Neuronal stem cell (in vitro differentiated cells): Measurements from ENCODE around the gene PTGIS.

Experiments used
- DNase-seq: peaks from one replicate; pipeline ENCODE4 v3.0.0-alpha.2; 2013; ENCODE audit warnings: low spot score
- H2AFZ ChIP-seq: one replicate; pipeline ENCODE4 v1.6.1; 2013; ENCODE audit warnings: mild to moderate bottlenecking, low read length, inconsistent platforms
- H2AK5ac ChIP-seq: 2 replicates; pipeline ENCODE4 v1.6.1; 2013; ENCODE audit warnings: low read depth, mild to moderate bottlenecking, inconsistent platforms, low read length, moderate library complexity, mixed read lengths
- H2BK120ac ChIP-seq: 2 replicates; pipeline ENCODE4 v1.6.1; 2013; ENCODE audit warnings: low read depth, mild to moderate bottlenecking, inconsistent platforms, low read length, moderate library complexity, mixed read lengths
- H2BK12ac ChIP-seq: one replicate; pipeline ENCODE4 v1.6.1; 2013; ENCODE audit warnings: low read length, inconsistent platforms
- H2BK15ac ChIP-seq: 2 replicates; pipeline ENCODE4 v1.6.1; 2013; ENCODE audit warnings: mild to moderate bottlenecking, low read length, inconsistent platforms, mixed read lengths
- H2BK5ac ChIP-seq: one replicate; pipeline ENCODE4 v1.6.1; 2013; ENCODE audit warnings: inconsistent platforms, mild to moderate bottlenecking, low read length, moderate library complexity
- H3K14ac ChIP-seq: one replicate; pipeline ENCODE4 v1.6.1; 2013; ENCODE audit warnings: low read length, inconsistent platforms
- H3K18ac ChIP-seq: 2 replicates; pipeline ENCODE4 v1.6.1; 2013; ENCODE audit warnings: low read length, inconsistent platforms
- H3K23ac ChIP-seq: 2 replicates; pipeline ENCODE4 v1.6.1; 2013; ENCODE audit warnings: low read depth, mild to moderate bottlenecking, mixed read lengths, low read length, inconsistent platforms; ENCODE audit not compliant: poor library complexity
- H3K27ac ChIP-seq: replicated peaks from 3 replicates; pipeline ENCODE4 v1.5.1; 2013; ENCODE audit warnings: low read length, inconsistent platforms
- H3K27me3 ChIP-seq, 3 experiments: 2 replicates each; pipeline ENCODE4 v1.6.1; 2013; ENCODE audit warnings: low read length in 3 of 3, mild to moderate bottlenecking in 2 of 3, inconsistent platforms in 1 of 3, low read depth in 1 of 3, mixed read lengths in 1 of 3, moderate library complexity in 1 of 3; ENCODE audit not compliant: control insufficient read depth in 3 of 3, insufficient read depth in 3 of 3
- H3K36me3 ChIP-seq, 2 donors: replicated peaks in 1 of 2; 2 replicates each; pipeline ENCODE4 v1.6.1; 2013; ENCODE audit warnings: low read length in 2 of 2; ENCODE audit not compliant: control insufficient read depth in 2 of 2, insufficient read depth in 2 of 2
- H3K4ac ChIP-seq: 2 replicates; pipeline ENCODE4 v1.6.1; 2013; ENCODE audit warnings: inconsistent platforms, mild to moderate bottlenecking, low read length, moderate library complexity
- H3K4me1 ChIP-seq, 2 donors: 1 replicate in 1 of 2; 2 replicates in 1 of 2; pipeline ENCODE4 v1.6.1; 2013; ENCODE audit warnings: low read length in 2 of 2, low read depth in 1 of 2; ENCODE audit not compliant: control insufficient read depth in 2 of 2, insufficient read depth in 1 of 2
- H3K4me2 ChIP-seq: one replicate; pipeline ENCODE4 v1.6.1; 2013; ENCODE audit warnings: mild to moderate bottlenecking, low read length, inconsistent platforms; ENCODE audit not compliant: insufficient read depth, poor library complexity, severe bottlenecking
- H3K4me3 ChIP-seq, 2 donors: 2 replicates each; pipeline ENCODE4 v1.5.1; 2013; ENCODE audit warnings: low read length in 2 of 2, mild to moderate bottlenecking in 2 of 2, inconsistent platforms in 1 of 2, moderate library complexity in 1 of 2
- H3K79me1 ChIP-seq: one replicate; pipeline ENCODE4 v1.6.1; 2013; ENCODE audit warnings: low read depth, mild to moderate bottlenecking, inconsistent platforms, low read length, moderate library complexity
- H3K9ac ChIP-seq: one replicate; pipeline ENCODE4 v1.6.1; 2013; ENCODE audit warnings: mild to moderate bottlenecking, low read depth, low read length, inconsistent platforms; ENCODE audit not compliant: poor library complexity
- H3K9me3 ChIP-seq, 2 donors: replicated peaks in 1 of 2; 2 replicates each; pipeline versions ENCODE3 to v1.6.1; 2013; ENCODE audit warnings: low read length in 2 of 2, mild to moderate bottlenecking in 2 of 2, inconsistent platforms in 1 of 2, low read depth in 1 of 2, mixed read lengths in 1 of 2, moderate library complexity in 1 of 2; ENCODE audit not compliant: control insufficient read depth in 2 of 2, insufficient read depth in 1 of 2
- H4K8ac ChIP-seq: one replicate; pipeline ENCODE4 v1.6.1; 2013; ENCODE audit warnings: low read depth, mild to moderate bottlenecking, inconsistent platforms, low read length, moderate library complexity
- H4K91ac ChIP-seq: one replicate; pipeline ENCODE4 v1.6.1; 2013; ENCODE audit warnings: low read length, low read depth, mild to moderate bottlenecking, inconsistent platforms; ENCODE audit not compliant: poor library complexity
- WGBS, 2 donors: extraction: QIAGEN DNeasy Blood & Tissue Kit; methylation state at CpG; one replicate each; pipeline ENCODE4 v1.1.7; 2013; ENCODE audit warnings: missing lambda C conversion rate in 2 of 2, mixed read lengths in 1 of 2; ENCODE audit not compliant: insufficient read length in 2 of 2, insufficient replicate concordance in 1 of 2; ENCODE audit errors: extremely low coverage in 2 of 2; 5-methylcytosine and 5-hydroxymethylcytosine counted together

Gene PTGIS

GRCh38 chr20:49556621-49557020 is 11.3 kb downstream of the PTGIS start:
- Histone ChIP-seq H2BK15ac (no peak overlapping the region), H3K14ac (no peak overlapping the region), H3K18ac (no peak overlapping the region), H3K27me3 (peaks cover 0 to 2% (median 0%) of the 10 kb centered on the region in 3 experiments), H3K36me3 (peaks cover 0 to 3% of the 10 kb centered on the region in 2 donors), H2BK12ac (no peak overlapping the region), H3K27ac (no peak overlapping the region), H3K4me2 (no peak overlapping the region), H3K23ac (no peak overlapping the region), H3K9me3 (peaks cover 2 to 3% of the 10 kb centered on the region in 2 donors), H3K9ac (no peak overlapping the region), H3K4ac (no peak overlapping the region), H2BK5ac (no peak overlapping the region), H3K4me3 (no peak overlapping the region), H4K8ac (no peak overlapping the region), H2BK120ac (no peak overlapping the region), H3K4me1 (no peaks in the 10 kb centered on the region), H2AFZ (no peak overlapping the region), H4K91ac (no peak overlapping the region), H3K79me1 (no peaks in the 10 kb centered on the region), H2AK5ac (no peak overlapping the region)
- no peak for DNase-seq

- Histone ChIP-seq H3K14ac (no peak overlapping the region), H3K4me3 (no peak overlapping the region), H3K4ac (no peak overlapping the region), H2AFZ (no peak overlapping the region), H2BK5ac (no peak overlapping the region), H2BK15ac (no peak overlapping the region), H3K27me3 (peaks cover 0 to 3% (median 0%) of the 10 kb centered on the region in 3 experiments), H2AK5ac (no peak overlapping the region), H3K36me3 (peaks cover 0 to 32% of the 10 kb centered on the region in 2 donors), H2BK12ac (no peak overlapping the region), H3K79me1 (no peaks in the 10 kb centered on the region), H3K4me2 (no peak overlapping the region), H3K23ac (no peak overlapping the region), H3K27ac (no peak overlapping the region), H3K18ac (no peak overlapping the region), H2BK120ac (no peak overlapping the region), H4K8ac (no peak overlapping the region), H3K4me1 (no peaks in the 10 kb centered on the region), H3K9ac (no peak overlapping the region), H3K9me3 (peaks cover 10 to 13% of the 10 kb centered on the region in 2 donors), H4K91ac (no peak overlapping the region)
- WGBS, 2 donors, result no CpG with 5 or more reads among the region's 8 CpGs
- no peak for DNase-seq
Measured at GRCh38 chr20:49549801-49550551, 18.0 kb downstream of the PTGIS start.

GRCh38 chr20:49548371-49548947 is 19.5 kb downstream of the PTGIS start:
- Histone ChIP-seq H2BK5ac (no peak overlapping the region), H3K4me3 (no peak overlapping the region), H3K18ac (no peak overlapping the region), H3K9ac (no peak overlapping the region), H3K14ac (no peak overlapping the region), H4K91ac (no peak overlapping the region), H3K27me3 (peaks cover 0 to 3% (median 0%) of the 10 kb centered on the region in 3 experiments), H4K8ac (no peak overlapping the region), H2AFZ (no peak overlapping the region), H2BK12ac (no peak overlapping the region), H3K36me3 (peaks cover 0 to 43% of the 10 kb centered on the region in 2 donors), H2BK15ac (no peak overlapping the region), H3K27ac (no peak overlapping the region), H3K4me2 (no peak overlapping the region), H3K4me1 (no peaks in the 10 kb centered on the region), H3K23ac (no peak overlapping the region), H3K9me3 (peaks cover 9 to 10% of the 10 kb centered on the region in 2 donors), H2BK120ac (no peak overlapping the region), H3K4ac (no peak overlapping the region), H3K79me1 (no peaks in the 10 kb centered on the region), H2AK5ac (no peak overlapping the region)
- no peak for DNase-seq
- no CpG with 5 or more reads among the region's 1 CpG for WGBS, 2 donors

- no peaks in the 10 kb centered on the region for H3K79me1 ChIP-seq
- H3K9me3 ChIP-seq, result peaks cover 9 to 10% of the 10 kb centered on the region in 2 donors
- H2BK12ac ChIP-seq, result no peak overlapping the region
- H4K8ac ChIP-seq, result no peak overlapping the region
- no peak overlapping the region for H3K9ac ChIP-seq
- peaks cover 0 to 3% (median 0%) of the 10 kb centered on the region in 3 experiments for H3K27me3 ChIP-seq
- H3K36me3 ChIP-seq, result peaks cover 0 to 62% of the 10 kb centered on the region in 2 donors
- no peak overlapping the region for H2BK15ac ChIP-seq
- H4K91ac ChIP-seq, result no peak overlapping the region
- H2BK5ac ChIP-seq, result no peak overlapping the region
- H3K4ac ChIP-seq, result no peak overlapping the region
- H3K4me2 ChIP-seq, result no peak overlapping the region
- WGBS, 2 donors, result no CpG with 5 or more reads among the region's 2 CpGs
- no peak overlapping the region for H3K27ac ChIP-seq
- H3K18ac ChIP-seq, result no peak overlapping the region
- no peak overlapping the region for H2AFZ ChIP-seq
- H3K4me1 ChIP-seq, result peaks cover under 1 to 2% of the 10 kb centered on the region in 2 donors
- H2AK5ac ChIP-seq, result no peak overlapping the region
- H2BK120ac ChIP-seq, result no peak overlapping the region
- no peak overlapping the region for H3K14ac ChIP-seq
- DNase-seq, result no peak
- H3K23ac ChIP-seq, result no peak overlapping the region
- H3K4me3 ChIP-seq, result no peak overlapping the region
Measured at GRCh38 chr20:49545572-49545971, 22.4 kb downstream of the PTGIS start.
